A673 (cell line): ENCODE measurements around the gene ERFL. TPM values are rescaled to one million over a fixed set of nuclear protein-coding genes. Genes with fewer than 3 reads are reported as not detected.
A peak's percentile ranks its signal among the peaks of the same experiment; 100 is the strongest.

Experiments
- BruUV-seq: library from RNA; stranded (reverse); fragments of 400-500 nt; replicated peaks from 2 replicates; lab custom pipeline; 2021; lab: Mats Ljungman, UMichigan
- CTCF ChIA-PET: fragments of 300-600 bp; sonication (Branson Sonifier 250); formaldehyde crosslinking; loops from one replicate; lab custom pipeline; 2022; ENCODE audit warnings: antibody characterized with exemption; lab: Charles Lee
- POLR2A ChIA-PET: fragments of 300-600 bp; sonication (Branson Sonifier 250); formaldehyde crosslinking; loops from one replicate; lab custom pipeline; 2022; ENCODE audit warnings: antibody characterized with exemption; ENCODE audit not compliant: low non-redundant PET; lab: Charles Lee
- DNase-seq: peaks from one replicate; pipeline ENCODE4 v3.0.0-alpha.2; 2015; ENCODE audit warnings: low spot score
- H3K27ac ChIP-seq: fragments of 200-600 bp; sonication (generic); 2 replicates; pipeline ENCODE4 v1.5.1; 2016; ENCODE audit warnings: mixed run types, low read depth, mild to moderate bottlenecking, mixed read lengths, antibody characterized with exemption, low read length; ENCODE audit not compliant: poor library complexity, severe bottlenecking
- H3K27me3 ChIP-seq: fragments of 200-600 bp; sonication (generic); replicated peaks from 2 replicates; pipeline ENCODE4 v1.6.1; 2017; ENCODE audit warnings: mixed run types, low read depth, mild to moderate bottlenecking, mixed read lengths, antibody characterized with exemption, low read length; ENCODE audit not compliant: insufficient read depth, poor library complexity
- H3K36me3 ChIP-seq: fragments of 200-600 bp; sonication (generic); 2 replicates; pipeline ENCODE4 v1.6.1; 2016; ENCODE audit warnings: mixed run types, mild to moderate bottlenecking, mixed read lengths, antibody characterized with exemption, low read length; ENCODE audit not compliant: insufficient read depth, poor library complexity, severe bottlenecking
- H3K4me1 ChIP-seq: fragments of 200-600 bp; sonication (generic); 2 replicates; pipeline ENCODE4 v1.6.1; 2017; ENCODE audit warnings: mixed run types, mild to moderate bottlenecking, mixed read lengths, antibody characterized with exemption, low read length; ENCODE audit not compliant: insufficient read depth, poor library complexity, severe bottlenecking
- H3K4me3 ChIP-seq: fragments of 200-600 bp; sonication (generic); 2 replicates; pipeline ENCODE4 v1.5.1; 2016; ENCODE audit warnings: low read depth, mixed run types, mild to moderate bottlenecking, mixed read lengths, low read length; ENCODE audit not compliant: poor library complexity, severe bottlenecking
- H3K9me3 ChIP-seq: fragments of 200-600 bp; sonication (generic); 2 replicates; pipeline ENCODE4 v1.6.1; 2016; ENCODE audit warnings: mixed run types, low read depth, mild to moderate bottlenecking, mixed read lengths, antibody characterized with exemption, low read length; ENCODE audit not compliant: poor library complexity, severe bottlenecking
- CTCF ChIP-seq: fragments of 300-800, 200-600 bp; sonication (generic); conservative IDR thresholded peaks from 2 replicates; pipeline ENCODE4 v1.5.1; 2017; ENCODE audit warnings: low read depth, mild to moderate bottlenecking, antibody characterized with exemption, low read length, moderate library complexity, mixed read lengths
- EZH2 ChIP-seq: fragments of 200-600 bp; sonication (generic); IDR thresholded peaks from 2 replicates; pipeline ENCODE4 v1.6.1; 2017; ENCODE audit warnings: borderline replicate concordance, low read depth, mild to moderate bottlenecking, mixed read lengths, antibody characterized with exemption, low read length; ENCODE audit not compliant: poor library complexity, severe bottlenecking
- intact Hi-C: fragments of 100-400 bp; cut with micrococcal nuclease; formaldehyde crosslinking; loops from one replicate; pipeline ENCODE4 v1.10.0; 2022; ENCODE audit not compliant: unreplicated experiment
- total RNA-seq: library from RNA; stranded (reverse); gene quantifications from 2 replicates; pipeline ENCODE4 v1.2.3, GENCODE V29; 2021

ERFL gene
- total RNA-seq, 1 experiment from 2014 or later = 0.95 TPM

GRCh38 chr19:41959056-41960053 lies 31.1 kb upstream of the ERFL start, which contains the start of gene RABAC1:
Gene RABAC1 (minus strand): TSS chr19:41959321. CDS start chr19:41959292, 29 bp downstream.
- no peaks in the 10 kb centered on the region for H3K27me3 ChIP-seq
- peak within 1 kb of the TSS; percentile 70 for H3K27ac ChIP-seq
- TF ChIP-seq EZH2 = no peak
- peak; percentile 32 for TF ChIP-seq CTCF
- no peaks in the 10 kb centered on the region for H3K9me3 ChIP-seq
- H3K4me1 ChIP-seq = peaks cover 7% of the 10 kb centered on the region
- BruUV-seq = no TSS peak
- H3K4me3 ChIP-seq = peak within 1 kb of the TSS; percentile 84
- ChIA-PET POLR2A (interaction anchor here (0.7 kb wide), 1 partner anchor 321 kb away, joined by 4 read pairs; no protein-coding TSS in a partner anchor), CTCF (interaction anchor here (0.6 to 3.0 kb wide), 5 partner anchors 76 to 206 kb away, joined by 3 to 11 read pairs (median 4); no protein-coding TSS in a partner anchor)
- peaks cover 3% of the 10 kb centered on the region for H3K36me3 ChIP-seq
- intact Hi-C loops = loop anchor here (2.0 to 10.0 kb wide), 2 partner anchors 73 to 165 kb away; partner anchors contain the start of gene CEACAM3
- DNase-seq = peak; percentile 97

GRCh38 chr19:41958367-41959055 lies 30.3 kb upstream of the ERFL start:
- Histone ChIP-seq H3K27me3 (no peaks in the 10 kb centered on the region), H3K36me3 (peaks cover 3% of the 10 kb centered on the region), H3K4me1 (peaks cover 7% of the 10 kb centered on the region), H3K27ac (peak overlapping the region; percentile 70), H3K9me3 (no peaks in the 10 kb centered on the region), H3K4me3 (peak overlapping the region; percentile 84)
- ChIA-PET CTCF (interaction anchor here (0.6 to 3.0 kb wide), 5 partner anchors 77 to 205 kb away, joined by 3 to 11 read pairs (median 5); no protein-coding TSS in a partner anchor), POLR2A (interaction anchor here (0.7 kb wide), 1 partner anchor 322 kb away, joined by 4 read pairs; no protein-coding TSS in a partner anchor)
- no TSS peak for BruUV-seq
- TF ChIP-seq CTCF = no peak
- DNase-seq = peak; percentile 85
- intact Hi-C loops = loop anchor here (2.0 to 10.0 kb wide), 2 partner anchors 74 to 164 kb away; partner anchors contain the start of gene CEACAM3

GRCh38 chr19:41957838-41958366 lies 29.7 kb upstream of the ERFL start:
- Histone ChIP-seq H3K27ac (peak overlapping the region; percentile 41), H3K36me3 (peaks cover 3% of the 10 kb centered on the region), H3K9me3 (no peaks in the 10 kb centered on the region), H3K4me3 (peak overlapping the region; percentile 84), H3K27me3 (no peaks in the 10 kb centered on the region), H3K4me1 (peaks cover 7% of the 10 kb centered on the region)
- TF ChIP-seq CTCF = peak; percentile 74
- TF ChIP-seq EZH2 = no peak
- intact Hi-C loops = loop anchor here (2.0 to 10.0 kb wide), 2 partner anchors 75 to 163 kb away; partner anchors contain the start of gene CEACAM3
- BruUV-seq = TSS peak; percentile 53
- ChIA-PET POLR2A (interaction anchor here (0.9 kb wide), 1 partner anchor 110 kb away, joined by 3 read pairs; no protein-coding TSS in a partner anchor), CTCF (interaction anchor here (0.6 to 3.0 kb wide), 2 partner anchors 154 to 165 kb away, joined by 5 to 11 read pairs; no protein-coding TSS in a partner anchor)
- peak; percentile 86 for DNase-seq
